ENCODE results near the gene TC2N.
"Not testable (repeated sequence)": the region's sequence is repeated elsewhere in the genome, so short reads cannot be mapped to it uniquely, and the experiment has no call there.

TC2N gene

GRCh38 chr14:91750634-91751198 is 116.6 kb downstream of the TC2N start:
- H3K27ac ChIP-seq: no peak overlapping the region

GRCh38 chr14:91749868-91750267 is 117.5 kb downstream of the TC2N start:
- no peak for TF ChIP-seq CTCF (conservative IDR thresholded peaks at IDR 0.05)
- no peak overlapping the region for H3K27ac ChIP-seq

More at GRCh38 chr14:91750634-91751198, 116.6 kb downstream of the TC2N start:
- no peak for TF ChIP-seq CTCF (conservative IDR thresholded peaks at IDR 0.05)

- H3K27ac ChIP-seq: no peak overlapping the region
- TF ChIP-seq CTCF (conservative IDR thresholded peaks at IDR 0.05): no peak
These were observed 119.3 kb downstream of the TC2N start for GRCh38 chr14:91748049-91748448.

GRCh38 chr14:91745344-91745743 is 122.0 kb downstream of the TC2N start:
- no peak for TF ChIP-seq CTCF (conservative IDR thresholded peaks at IDR 0.05)
- H3K27ac ChIP-seq: no peak overlapping the region

GRCh38 chr14:91744068-91744480 is 123.3 kb downstream of the TC2N start:
- TF ChIP-seq CTCF (conservative IDR thresholded peaks at IDR 0.05): no peak
- no peak overlapping the region for H3K27ac ChIP-seq

GRCh38 chr14:91743305-91743653 is 124.1 kb downstream of the TC2N start:
- H3K27ac ChIP-seq: no peak overlapping the region

GRCh38 chr14:91742621-91743304 is 124.6 kb downstream of the TC2N start:
- no peak for TF ChIP-seq CTCF (conservative IDR thresholded peaks at IDR 0.05)
- H3K27ac ChIP-seq: no peak overlapping the region

More at GRCh38 chr14:91743305-91743653, 124.1 kb downstream of the TC2N start:
- TF ChIP-seq CTCF (conservative IDR thresholded peaks at IDR 0.05): no peak

GRCh38 chr14:91739867-91740266 is 127.5 kb downstream of the TC2N start:
- H3K27ac ChIP-seq: not testable (repeated sequence)

All from VCaP (cell line).